ENCODE measurements around the gene IRGQ.
"Not testable (repeated sequence)": the region's sequence is repeated elsewhere in the genome, so short reads cannot be mapped to it uniquely, and the experiment has no call there.

Gene IRGQ

DNA sequence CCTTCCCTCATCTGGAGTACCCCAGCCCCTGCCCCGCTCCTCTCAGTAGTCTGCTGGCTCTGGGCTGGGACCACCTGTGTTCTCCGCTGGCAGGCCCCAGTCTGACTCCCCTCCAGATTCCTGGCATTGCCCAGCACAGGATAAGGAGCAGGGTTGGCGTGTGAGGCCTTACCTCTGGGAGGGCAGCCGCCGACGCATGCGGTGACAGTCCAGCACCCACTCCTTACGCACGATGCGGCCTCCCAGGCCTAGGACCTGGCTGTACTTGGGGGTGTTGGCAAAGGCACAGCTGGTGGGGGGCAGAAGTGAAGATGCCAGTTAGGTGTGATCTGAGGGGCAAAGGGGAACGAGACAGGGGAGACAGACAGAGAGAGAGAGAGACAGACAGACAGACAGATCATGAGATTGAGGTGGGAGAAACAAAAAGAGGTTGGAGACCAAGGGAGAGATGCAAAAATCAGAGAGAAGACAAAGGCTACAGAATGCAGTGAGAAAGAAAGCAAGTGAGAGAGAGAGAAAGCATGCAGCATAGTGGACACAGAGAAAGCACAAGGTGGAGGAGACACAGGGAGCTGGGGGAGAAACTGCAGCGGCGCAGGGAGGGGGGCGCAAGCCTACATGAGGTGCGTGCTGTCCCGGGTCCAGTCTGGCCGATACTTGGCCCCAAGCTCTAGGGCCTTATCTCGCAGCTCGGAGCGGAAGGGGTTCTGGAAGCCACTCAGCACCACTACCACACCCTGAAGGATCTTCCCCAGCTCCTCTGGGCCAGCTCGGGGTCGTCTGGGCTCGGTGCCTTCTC, 44.3 kb downstream of the IRGQ start:
- DNase-seq (no peak), ATAC-seq (ENCODE audit: insufficient read depth, low read depth) (no peak)
- no peak overlapping the region for H3K9ac ChIP-seq (ENCODE audit: low read depth, low read length)
- peaks cover 62% of the 10 kb centered on the region for H3K36me3 ChIP-seq (ENCODE audit: insufficient read depth, low read length)
- H2AFZ ChIP-seq (ENCODE audit: low read depth, low read length), result no peak overlapping the region
- H3K79me2 ChIP-seq (ENCODE audit: insufficient read depth, low read length), result no peaks in the 10 kb centered on the region
- no peaks in the 10 kb centered on the region for H3K27me3 ChIP-seq (ENCODE audit: insufficient read depth, low read length, poor library complexity)
- no peak overlapping the region for H3K27ac ChIP-seq (ENCODE audit: low read length)
- no peak overlapping the region for H3K4me2 ChIP-seq (ENCODE audit: insufficient read depth, low read length)
- peaks cover 8% of the 10 kb centered on the region; the same call in 1 of the 2 replicates for H4K20me1 ChIP-seq (ENCODE audit: insufficient read depth, low read length)
- H3K4me1 ChIP-seq (ENCODE audit: insufficient read depth, low read length), result no peaks in the 10 kb centered on the region
- no peaks in the 10 kb centered on the region for H3K9me3 ChIP-seq (ENCODE audit: insufficient read depth, low read length, severe bottlenecking)
- TF ChIP-seq EZH2 (IDR thresholded peaks at IDR 0.05; ENCODE audit: borderline replicate concordance, low read depth, low read length, severe bottlenecking), result no peak
- TF ChIP-seq, protein P1, sequence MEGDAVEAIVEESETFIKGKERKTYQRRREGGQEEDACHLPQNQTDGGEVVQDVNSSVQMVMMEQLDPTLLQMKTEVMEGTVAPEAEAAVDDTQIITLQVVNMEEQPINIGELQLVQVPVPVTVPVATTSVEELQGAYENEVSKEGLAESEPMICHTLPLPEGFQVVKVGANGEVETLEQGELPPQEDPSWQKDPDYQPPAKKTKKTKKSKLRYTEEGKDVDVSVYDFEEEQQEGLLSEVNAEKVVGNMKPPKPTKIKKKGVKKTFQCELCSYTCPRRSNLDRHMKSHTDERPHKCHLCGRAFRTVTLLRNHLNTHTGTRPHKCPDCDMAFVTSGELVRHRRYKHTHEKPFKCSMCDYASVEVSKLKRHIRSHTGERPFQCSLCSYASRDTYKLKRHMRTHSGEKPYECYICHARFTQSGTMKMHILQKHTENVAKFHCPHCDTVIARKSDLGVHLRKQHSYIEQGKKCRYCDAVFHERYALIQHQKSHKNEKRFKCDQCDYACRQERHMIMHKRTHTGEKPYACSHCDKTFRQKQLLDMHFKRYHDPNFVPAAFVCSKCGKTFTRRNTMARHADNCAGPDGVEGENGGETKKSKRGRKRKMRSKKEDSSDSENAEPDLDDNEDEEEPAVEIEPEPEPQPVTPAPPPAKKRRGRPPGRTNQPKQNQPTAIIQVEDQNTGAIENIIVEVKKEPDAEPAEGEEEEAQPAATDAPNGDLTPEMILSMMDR (IDR thresholded peaks at IDR 0.05; ENCODE audit: borderline replicate concordance, extremely low read depth, low read length, poor library complexity, severe bottlenecking), result no peak
- H3K4me3 ChIP-seq (ENCODE audit: low read depth in 1 of 2, low read length in 2 of 2), result no peak overlapping the region

DNA sequence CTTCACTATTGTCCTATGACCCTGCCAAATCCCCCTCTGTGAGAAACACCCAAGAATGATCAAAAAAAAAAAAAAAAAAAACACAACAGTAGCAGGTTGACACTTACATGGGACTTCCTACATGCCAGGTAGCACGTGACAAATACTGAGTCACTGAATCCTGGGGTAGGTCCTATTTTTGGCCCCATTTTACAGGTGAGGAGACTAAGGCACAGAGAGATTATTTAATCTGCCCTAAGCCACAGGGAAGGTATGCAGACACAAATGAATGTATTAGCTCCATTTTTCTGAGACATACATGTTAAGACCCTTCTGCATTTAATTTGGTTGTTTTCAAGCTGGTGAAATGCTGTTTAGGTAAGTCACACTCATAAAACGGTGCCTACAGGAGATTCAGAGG, 47.2 kb downstream of the IRGQ start:
- Histone ChIP-seq H3K9ac (ENCODE audit: low read depth, low read length) (no peak overlapping the region), H3K36me3 (ENCODE audit: insufficient read depth, low read length) (peaks cover 64% of the 10 kb centered on the region), H3K4me1 (ENCODE audit: insufficient read depth, low read length) (no peaks in the 10 kb centered on the region), H3K27me3 (ENCODE audit: insufficient read depth, low read length, poor library complexity) (no peaks in the 10 kb centered on the region), H4K20me1 (ENCODE audit: insufficient read depth, low read length) (no peaks in the 10 kb centered on the region; the same call in 1 of the 2 replicates), H3K9me3 (ENCODE audit: insufficient read depth, low read length, severe bottlenecking) (no peaks in the 10 kb centered on the region), H3K27ac (ENCODE audit: low read length) (no peak overlapping the region), H3K4me3 (ENCODE audit: low read depth in 1 of 2, low read length in 2 of 2) (no peak overlapping the region), H3K4me2 (ENCODE audit: insufficient read depth, low read length) (no peak overlapping the region), H2AFZ (ENCODE audit: low read depth, low read length) (no peak overlapping the region), H3K79me2 (ENCODE audit: insufficient read depth, low read length) (no peaks in the 10 kb centered on the region)
- TF ChIP-seq, protein P1 (IDR thresholded peaks at IDR 0.05; ENCODE audit: borderline replicate concordance, extremely low read depth, low read length, poor library complexity, severe bottlenecking), result no peak
- no peak for TF ChIP-seq EZH2 (IDR thresholded peaks at IDR 0.05; ENCODE audit: borderline replicate concordance, low read depth, low read length, severe bottlenecking)
- DNase-seq (no peak), ATAC-seq (ENCODE audit: insufficient read depth, low read depth) (no peak)

DNA sequence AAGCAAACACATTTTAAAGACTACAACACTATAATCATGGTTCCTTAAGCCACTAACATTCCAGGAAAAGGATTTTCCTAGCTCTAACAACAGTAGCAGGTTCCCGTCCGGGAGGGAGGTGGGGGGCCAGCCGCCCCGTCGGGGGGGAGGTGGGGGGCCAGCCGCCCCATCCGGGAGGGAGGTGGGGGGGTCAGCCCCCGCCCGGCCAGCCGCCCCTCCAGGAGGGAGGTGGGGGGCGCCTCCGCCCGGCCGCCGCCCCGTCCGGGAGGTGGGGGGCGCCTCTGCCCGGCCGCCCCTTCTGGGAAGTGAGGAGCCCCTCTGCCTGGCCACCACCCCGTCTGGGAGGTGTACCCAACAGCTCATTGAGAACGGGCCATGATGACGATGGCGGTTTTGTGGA, 48.0 kb downstream of the IRGQ start:
- H3K4me3 ChIP-seq (ENCODE audit: low read depth in 1 of 2, low read length in 2 of 2); H3K27ac ChIP-seq (ENCODE audit: low read length); H3K9ac ChIP-seq (ENCODE audit: low read depth, low read length); H3K4me1 ChIP-seq (ENCODE audit: insufficient read depth, low read length); H3K4me2 ChIP-seq (ENCODE audit: insufficient read depth, low read length); H3K9me3 ChIP-seq (ENCODE audit: insufficient read depth, low read length, severe bottlenecking); H4K20me1 ChIP-seq (ENCODE audit: insufficient read depth, low read length); ATAC-seq (ENCODE audit: insufficient read depth, low read depth); H2AFZ ChIP-seq (ENCODE audit: low read depth, low read length); H3K79me2 ChIP-seq (ENCODE audit: insufficient read depth, low read length); DNase-seq; H3K27me3 ChIP-seq (ENCODE audit: insufficient read depth, low read length, poor library complexity): not testable (repeated sequence)
- H3K36me3 ChIP-seq (ENCODE audit: insufficient read depth, low read length), result peaks cover 64% of the 10 kb centered on the region

- ATAC-seq (ENCODE audit: insufficient read depth, low read depth), result no peak
- TF ChIP-seq, protein P1 (IDR thresholded peaks at IDR 0.05; ENCODE audit: borderline replicate concordance, extremely low read depth, low read length, poor library complexity, severe bottlenecking), result no peak
- no peak for TF ChIP-seq EZH2 (IDR thresholded peaks at IDR 0.05; ENCODE audit: borderline replicate concordance, low read depth, low read length, severe bottlenecking)
Observed at GRCh38 chr19:43546581-43546980, 49.4 kb downstream of the IRGQ start.

More at GRCh38 chr19:43546581-43546980, 49.4 kb downstream of the IRGQ start:
- Histone ChIP-seq H3K27ac (ENCODE audit: low read length) (no peak overlapping the region), H3K36me3 (ENCODE audit: insufficient read depth, low read length) (peaks cover 65% of the 10 kb centered on the region), H4K20me1 (ENCODE audit: insufficient read depth, low read length) (no peaks in the 10 kb centered on the region), H3K4me2 (ENCODE audit: insufficient read depth, low read length) (no peak overlapping the region), H3K9me3 (ENCODE audit: insufficient read depth, low read length, severe bottlenecking) (no peaks in the 10 kb centered on the region), H3K9ac (ENCODE audit: low read depth, low read length) (no peak overlapping the region), H3K79me2 (ENCODE audit: insufficient read depth, low read length) (no peaks in the 10 kb centered on the region), H3K27me3 (ENCODE audit: insufficient read depth, low read length, poor library complexity) (no peaks in the 10 kb centered on the region), H2AFZ (ENCODE audit: low read depth, low read length) (no peak overlapping the region), H3K4me3 (ENCODE audit: low read depth in 1 of 2, low read length in 2 of 2) (no peak overlapping the region), H3K4me1 (ENCODE audit: insufficient read depth, low read length) (no peaks in the 10 kb centered on the region)
- DNase-seq, result no peak
